IMR-90 (cell line): Measurements from ENCODE around the gene EVI2A. TPM values are rescaled to one million over a fixed set of nuclear protein-coding genes. Genes with fewer than 3 reads are reported as not detected.
A peak's percentile ranks its signal among the peaks of the same experiment; 100 is the strongest.

ENCODE experiments used
- ATAC-seq: fragments of 200-7000 bp; cut with Tn5 transposase; 2 replicates; pipeline ENCODE4 v1.9.1; 2020; ENCODE audit warnings: low read depth, mild to moderate bottlenecking, moderate library complexity
- BruUV-seq: library from RNA; stranded (reverse); fragments of 400-500 nt; replicated peaks from 2 replicates; lab custom pipeline; 2021; lab: Mats Ljungman, UMichigan
- CTCF ChIA-PET: fragments of 300-600 bp; formaldehyde crosslinking; extraction: SDS; loops from one replicate; lab custom pipeline; 2021; ENCODE audit warnings: antibody characterized with exemption; lab: Yijun Ruan, JAX
- POLR2A ChIA-PET: fragments of 300-600 bp; sonication (Branson Sonifier 250); formaldehyde crosslinking; loops from one replicate; lab custom pipeline; 2022; ENCODE audit warnings: antibody characterized with exemption; ENCODE audit not compliant: unreplicated experiment; lab: Charles Lee
- DNase-seq: peaks from one replicate; pipeline ENCODE4 v3.0.0; 2013
- H2AFZ ChIP-seq: replicated peaks from 2 replicates; pipeline ENCODE3; 2013; ENCODE audit warnings: low read length, mild to moderate bottlenecking; ENCODE audit not compliant: poor library complexity
- H2AK5ac ChIP-seq: 2 replicates; pipeline ENCODE4 v1.6.1; 2013; ENCODE audit warnings: low read depth, low read length, inconsistent platforms
- H2AK9ac ChIP-seq: replicated peaks from 2 replicates; pipeline ENCODE3; 2013; ENCODE audit warnings: mild to moderate bottlenecking, low read depth, low read length, moderate library complexity; ENCODE audit not compliant: poor library complexity
- H2BK120ac ChIP-seq: 2 replicates; pipeline ENCODE4 v1.6.1; 2013; ENCODE audit warnings: low read depth, low read length, inconsistent platforms
- H2BK15ac ChIP-seq: 3 replicates; pipeline ENCODE4 v1.6.1; 2013; ENCODE audit warnings: low read depth, low read length, inconsistent platforms
- H2BK20ac ChIP-seq: 2 replicates; pipeline ENCODE4 v1.6.1; 2013; ENCODE audit warnings: low read depth, mild to moderate bottlenecking, inconsistent platforms, low read length, moderate library complexity
- H2BK5ac ChIP-seq: 2 replicates; pipeline ENCODE4 v1.6.1; 2013; ENCODE audit warnings: mild to moderate bottlenecking, low read depth, low read length, inconsistent platforms; ENCODE audit not compliant: poor library complexity, severe bottlenecking
- H3K14ac ChIP-seq: replicated peaks from 2 replicates; pipeline ENCODE4 v1.6.1; 2013; ENCODE audit warnings: low read depth, low read length, inconsistent platforms
- H3K18ac ChIP-seq: 2 replicates; pipeline ENCODE4 v1.6.1; 2013; ENCODE audit warnings: low read depth, low read length, control low read depth
- H3K23ac ChIP-seq: 2 replicates; pipeline ENCODE4 v1.6.1; 2013; ENCODE audit warnings: low read depth, low read length, inconsistent platforms
- H3K27ac ChIP-seq: 2 replicates; pipeline ENCODE4 v1.5.1; 2013; ENCODE audit warnings: mild to moderate bottlenecking, control low read depth, low read length; ENCODE audit not compliant: insufficient read depth
- H3K27me3 ChIP-seq: 2 replicates; pipeline ENCODE4 v1.6.1; 2013; ENCODE audit warnings: low read length; ENCODE audit not compliant: control insufficient read depth, insufficient read depth
- H3K36me3 ChIP-seq: 2 replicates; pipeline ENCODE4 v1.6.1; 2013; ENCODE audit warnings: low read length, mixed read lengths; ENCODE audit not compliant: control insufficient read depth, insufficient read depth
- H3K4ac ChIP-seq: 2 replicates; pipeline ENCODE4 v1.6.1; 2013; ENCODE audit warnings: low read depth, low read length, inconsistent platforms
- H3K4me1 ChIP-seq: 2 replicates; pipeline ENCODE4 v1.6.1; 2013; ENCODE audit warnings: low read length, mixed read lengths; ENCODE audit not compliant: control insufficient read depth, insufficient read depth
- H3K4me2 ChIP-seq: 2 replicates; pipeline ENCODE4 v1.6.1; 2013; ENCODE audit warnings: low read depth, mild to moderate bottlenecking, control low read depth, low read length, moderate library complexity
- H3K4me3 ChIP-seq: 2 replicates; pipeline ENCODE4 v1.5.1; 2013; ENCODE audit warnings: low read depth, mild to moderate bottlenecking, control low read depth, low read length, moderate library complexity; ENCODE audit not compliant: insufficient read depth
- H3K56ac ChIP-seq: 2 replicates; pipeline ENCODE4 v1.6.1; 2013; ENCODE audit warnings: low read length, inconsistent platforms; ENCODE audit not compliant: insufficient read depth; ENCODE audit errors: extremely low read depth
- H3K79me1 ChIP-seq, 2 experiments: 2 replicates each; pipeline ENCODE4 v1.6.1; 2013; ENCODE audit warnings: low read length in 2 of 2, inconsistent platforms in 1 of 2, low read depth in 1 of 2
- H3K9ac ChIP-seq: 2 replicates; pipeline ENCODE4 v1.6.1; 2013; ENCODE audit warnings: low read depth, low read length, control low read depth
- H3K9me1 ChIP-seq: 2 replicates; pipeline ENCODE4 v1.6.1; 2013; ENCODE audit warnings: low read length, inconsistent platforms; ENCODE audit not compliant: insufficient read depth
- H3K9me3 ChIP-seq: 2 replicates; pipeline ENCODE4 v1.6.1; 2013; ENCODE audit warnings: low read length; ENCODE audit not compliant: control insufficient read depth, insufficient read depth
- H4K20me1 ChIP-seq: 2 replicates; pipeline ENCODE4 v1.6.1; 2013; ENCODE audit warnings: low read length, inconsistent platforms; ENCODE audit not compliant: insufficient read depth
- H4K5ac ChIP-seq: 2 replicates; pipeline ENCODE4 v1.6.1; 2013; ENCODE audit warnings: mild to moderate bottlenecking, low read depth, low read length, control low read depth
- H4K8ac ChIP-seq, 2 experiments: 2 replicates each; pipeline ENCODE4 v1.6.1; 2013; ENCODE audit warnings: low read depth in 2 of 2, low read length in 2 of 2, control low read depth in 1 of 2, inconsistent platforms in 1 of 2
- H4K91ac ChIP-seq: 2 replicates; pipeline ENCODE4 v1.6.1; 2013; ENCODE audit warnings: low read depth, low read length, inconsistent platforms; ENCODE audit not compliant: insufficient read depth
- BHLHE40 ChIP-seq: fragments of 150-350 bp; IDR thresholded peaks from 2 replicates; pipeline ENCODE4 v1.6.1; 2016; ENCODE audit warnings: mild to moderate bottlenecking, low read depth, low read length
- CEBPB ChIP-seq: IDR thresholded peaks from 2 replicates; pipeline ENCODE4 v1.6.1; 2012; ENCODE audit warnings: low read depth, low read length, improper control_type of control experiment
- CHD1 ChIP-seq: IDR thresholded peaks from 2 replicates; pipeline ENCODE4 v1.6.1; 2012; ENCODE audit warnings: low read depth, low read length, improper control_type of control experiment
- CTCF ChIP-seq: conservative IDR thresholded peaks from 2 replicates; pipeline ENCODE4 v1.5.1; 2012; ENCODE audit warnings: mild to moderate bottlenecking, low read depth, low read length, improper control_type of control experiment
- FOS ChIP-seq: fragments of 150-350 bp; IDR thresholded peaks from 2 replicates; pipeline ENCODE4 v1.6.1; 2016; ENCODE audit warnings: low read depth, low read length
- MAFK ChIP-seq: IDR thresholded peaks from 2 replicates; pipeline ENCODE4 v1.6.1; 2012; ENCODE audit warnings: low read depth, low read length, improper control_type of control experiment
- MAZ ChIP-seq: IDR thresholded peaks from 2 replicates; pipeline ENCODE4 v1.6.1; 2012; ENCODE audit warnings: low read depth, mild to moderate bottlenecking, low read length, improper control_type of control experiment, moderate library complexity, borderline replicate concordance
- RFX5 ChIP-seq: IDR thresholded peaks from 2 replicates; pipeline ENCODE4 v1.8.0; 2012; ENCODE audit warnings: low read depth, mild to moderate bottlenecking, low read length, moderate library complexity
- SMC3 ChIP-seq: fragments of 150-350 bp; IDR thresholded peaks from 2 replicates; pipeline ENCODE4 v1.6.1; 2016; ENCODE audit warnings: low read depth, mild to moderate bottlenecking, antibody characterized with exemption, low read length, moderate library complexity
- WGBS, 2 experiments: methylation state at CpG; one replicate each; pipeline versions ENCODE4 v1.1.5 to v1.1.7; 2013; ENCODE audit warnings: missing lambda C conversion rate in 2 of 2; ENCODE audit not compliant: insufficient read length in 1 of 2; ENCODE audit errors: extremely low coverage in 2 of 2; 5-methylcytosine and 5-hydroxymethylcytosine counted together
- dilution Hi-C: fragments of 300-500 bp; cut with HindIII; formaldehyde crosslinking; loops from one replicate; pipeline ENCODE4 v1.14.3; 2018; ENCODE audit warnings: low sequenced_read_pairs; ENCODE audit not compliant: unreplicated experiment
- in situ Hi-C: fragments of 300-500 bp; cut with MboI; formaldehyde crosslinking; loops from 3 replicates; pipeline ENCODE4 v1.14.3; 2019; ENCODE audit warnings: low sequenced_read_pairs, inconsistent platforms, mixed read lengths
- intact Hi-C: fragments of 100-400 bp; cut with micrococcal nuclease; formaldehyde crosslinking; loops from 2 replicates; pipeline ENCODE4 v1.10.0; 2022
- polyA plus RNA-seq, 3 experiments: library from polyadenylated mRNA; depleted of rRNA; stranded (reverse); fragments of >200 nt; gene quantifications; 2 replicates each; pipeline ENCODE4 v1.2.3, GENCODE V29; 2012; ENCODE audit warnings: low replicate concordance in 1 of 3
- total RNA-seq: library from RNA; depleted of rRNA; stranded (reverse); fragments of >200 nt; gene quantifications from 2 replicates; pipeline ENCODE4 v1.2.3, GENCODE V29; 2012

The EVI2A gene
- total and polyA plus RNA-seq, 2 of the 4 experiments (the other 2 are of a cell fraction): 0.50 to 0.90 TPM

DNA sequence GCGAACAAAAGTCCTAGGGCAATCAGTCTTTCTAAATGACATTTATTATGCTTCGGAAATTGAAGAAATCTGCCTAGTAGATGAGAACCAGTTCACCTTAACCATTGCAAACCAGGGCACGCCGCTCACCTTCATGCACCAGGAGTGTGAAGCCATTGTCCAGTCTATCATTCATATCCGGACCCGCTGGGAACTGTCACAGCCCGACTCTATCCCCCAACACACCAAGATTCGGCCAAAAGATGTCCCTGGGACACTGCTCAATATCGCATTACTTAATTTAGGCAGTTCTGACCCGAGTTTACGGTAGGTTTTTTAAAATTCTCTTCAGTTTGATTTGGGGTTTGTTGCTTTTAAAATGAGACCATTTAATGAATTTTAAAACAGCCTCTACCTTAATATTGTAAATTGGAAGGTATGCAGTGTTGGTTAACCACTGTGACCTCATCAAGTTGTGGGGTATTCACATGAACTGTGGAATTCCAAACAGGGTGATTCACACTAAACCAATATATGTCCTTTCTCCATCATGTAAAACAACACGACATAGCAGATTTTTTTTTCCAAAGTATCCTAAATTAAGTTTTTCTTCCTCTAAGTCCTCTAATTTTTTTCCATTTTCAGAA, 6.2 kb upstream of the EVI2A start:
- peak overlapping the region; percentile 33; the same call in 1 of the 2 replicates for H4K5ac ChIP-seq
- H3K9me3 ChIP-seq: no peaks in the 10 kb centered on the region
- BruUV-seq: no TSS peak
- peak overlapping the region; percentile 72 for H2BK120ac ChIP-seq
- H3K27ac ChIP-seq: peak overlapping the region; percentile 31
- H2AK5ac ChIP-seq: peak overlapping the region; percentile 86
- H2AFZ ChIP-seq: no peak overlapping the region
- no peak overlapping the region for H2AK9ac ChIP-seq
- peak overlapping the region; percentile 57 for H3K18ac ChIP-seq
- peak overlapping the region; percentile 27; the same call in 1 of the 2 replicates for H4K91ac ChIP-seq
- in situ Hi-C loops: no loop called here
- ChIA-PET POLR2A (no interaction called here), CTCF (no interaction called here)
- H4K20me1 ChIP-seq: no peaks in the 10 kb centered on the region; the same call in 1 of the 2 replicates
- H3K14ac ChIP-seq: peak overlapping the region; percentile 39
- no peaks in the 10 kb centered on the region for H3K27me3 ChIP-seq
- DNase-seq (peak; percentile 90), ATAC-seq (peak; percentile 90)
- H3K79me1 ChIP-seq: peaks cover 0 to 24% of the 10 kb centered on the region in 2 experiments; a peak in 2 of 4 replicates
- H3K4me1 ChIP-seq: peaks cover 6% of the 10 kb centered on the region; the same call in 1 of the 2 replicates
- peak overlapping the region; percentile 86 for H2BK5ac ChIP-seq
- H3K9me1 ChIP-seq: peaks cover 7% of the 10 kb centered on the region
- intact Hi-C loops: no loop called here
- peaks cover 14% of the 10 kb centered on the region for H3K36me3 ChIP-seq
- H3K56ac ChIP-seq: no peak overlapping the region
- peak overlapping the region; percentile 38; the same call in 1 of the 2 replicates for H3K4me2 ChIP-seq
- peak overlapping the region; percentile 72 for H3K4ac ChIP-seq
- H4K8ac ChIP-seq: peak overlapping the region in 1 of 2 experiments; percentile 78; a peak in 2 of 4 replicates
- no peak overlapping the region for H3K9ac ChIP-seq
- dilution Hi-C loops: no loop called here
- peak overlapping the region; percentile 60 for H2BK20ac ChIP-seq
- WGBS, 2 experiments: 90% methylated on average over 3 of the region's 12 CpGs; no CpG with 5 or more reads in 1 of the 2 experiments
- TF ChIP-seq MAFK (peak; percentile 42; the same call in 1 of the 2 replicates), CTCF (no peak), FOS (peak; percentile 47), MAZ (no peak), CEBPB (peak; percentile 35), RFX5 (no peak), CHD1 (no peak), BHLHE40 (0 out of 2 replicates have a peak, but pooled peaks have one; percentile 16), SMC3 (no peak)
- H3K4me3 ChIP-seq: no peak overlapping the region
- H2BK15ac ChIP-seq: peak overlapping the region; percentile 71; the same call in 2 of the 3 replicates
- 0 out of 2 replicates have a peak overlapping the region, but pooled peaks have one; percentile 2 for H3K23ac ChIP-seq
